CD4-positive, CD25-positive, alpha-beta regulatory T cell (primary cell): Measurements from ENCODE around the gene ZBTB22. TPM values are rescaled to one million over a fixed set of nuclear protein-coding genes. Genes with fewer than 3 reads are reported as not detected.

ENCODE experiments used
- ATAC-seq, 2 donors: fragments of 150-1000 bp; cut with Tn5 transposase; one replicate each; pipeline ENCODE4 v1.10.0; 2021; ENCODE audit warnings: low read depth in 2 of 2, moderate number of reproducible peaks in 2 of 2, moderate library complexity in 1 of 2
- DNase-seq, 3 donors: peaks; one replicate each; pipeline versions ENCODE4 v3.0.0 to v3.0.0-alpha.2; 2012 to 2022; ENCODE audit warnings: mixed read lengths in 1 of 3
- H3K27ac ChIP-seq: one replicate; pipeline ENCODE4 v1.7.0; 2013; ENCODE audit warnings: mild to moderate bottlenecking, low read length; ENCODE audit not compliant: insufficient read depth, poor library complexity, severe bottlenecking
- H3K27me3 ChIP-seq: one replicate; pipeline ENCODE4 v1.7.0; 2013; ENCODE audit warnings: low read length; ENCODE audit not compliant: control insufficient read depth, insufficient read depth
- H3K36me3 ChIP-seq: one replicate; pipeline ENCODE4 v1.7.0; 2013; ENCODE audit warnings: mild to moderate bottlenecking, low read length, moderate library complexity; ENCODE audit not compliant: control insufficient read depth, insufficient read depth
- H3K4me1 ChIP-seq: 2 replicates; pipeline ENCODE4 v1.7.0; 2013; ENCODE audit warnings: mild to moderate bottlenecking, low read length; ENCODE audit not compliant: insufficient read depth, control insufficient read depth, poor library complexity, severe bottlenecking
- H3K4me3 ChIP-seq: one replicate; pipeline ENCODE4 v1.7.0; 2013; ENCODE audit warnings: low read depth, mild to moderate bottlenecking, low read length, moderate library complexity
- H3K9me3 ChIP-seq, 2 experiments: 1 replicate in 1 of 2; 2 replicates in 1 of 2; pipeline ENCODE4 v1.7.0; 2013; ENCODE audit warnings: low read length in 2 of 2, mild to moderate bottlenecking in 1 of 2, moderate library complexity in 1 of 2; ENCODE audit not compliant: control insufficient read depth in 2 of 2
- H3K27ac Mint-ChIP-seq, 3 donors: one replicate each; pipeline ENCODE4 v1.8.0; 2020 to 2022; ENCODE audit warnings: mild to moderate bottlenecking in 3 of 3, mixed read lengths in 3 of 3, moderate library complexity in 2 of 3
- H3K27me3 Mint-ChIP-seq: one replicate; pipeline ENCODE4 v1.8.0; 2022; ENCODE audit warnings: mild to moderate bottlenecking, mixed read lengths
- H3K36me3 Mint-ChIP-seq: one replicate; pipeline ENCODE4 v1.8.0; 2020; ENCODE audit warnings: mixed read lengths
- H3K4me1 Mint-ChIP-seq, 4 donors: one replicate each; pipeline ENCODE4 v1.8.0; 2020 to 2022; ENCODE audit warnings: mixed read lengths in 4 of 4, mild to moderate bottlenecking in 1 of 4
- H3K4me3 Mint-ChIP-seq, 4 donors: one replicate each; pipeline ENCODE4 v1.8.0; 2020 to 2022; ENCODE audit warnings: mild to moderate bottlenecking in 4 of 4, mixed read lengths in 4 of 4, moderate library complexity in 3 of 4
- H3K9me3 Mint-ChIP-seq, 7 donors: one replicate each; pipeline ENCODE4 v1.8.0; 2020 to 2022; ENCODE audit warnings: mixed read lengths in 7 of 7, mild to moderate bottlenecking in 3 of 7, moderate library complexity in 2 of 7
- polyA plus RNA-seq, 4 donors: library from polyadenylated mRNA; unstranded; fragments of 300-500 nt; fragmentation: Illumina TruSeq; gene quantifications; one replicate each; pipeline ENCODE4 v1.2.3, GENCODE V29; 2021
- total RNA-seq: library from RNA; stranded (reverse); gene quantifications from one replicate; pipeline ENCODE4 v1.2.3, GENCODE V29; 2022

The ZBTB22 gene
- total and polyA plus RNA-seq, 5 donors from 2014 or later = 8.3 to 19.4 (median 13.2) TPM

GRCh38 chr6:33296797-33297405, 20.6 kb downstream of the ZBTB22 start:
- ATAC-seq (no peak), DNase-seq (no peak)
- Histone ChIP-seq H3K4me3 (no peak overlapping the region), H3K27me3 (no peaks in the 10 kb centered on the region), H3K4me1 (peaks cover 27% of the 10 kb centered on the region), H3K27ac (peak overlapping the region; percentile 92), H3K9me3 (no peaks in the 10 kb centered on the region), H3K36me3 (peaks cover 39% of the 10 kb centered on the region)
- peak overlapping the region in 2 of 3 donors; percentile 55 to 100 for H3K27ac Mint-ChIP-seq
- H3K27me3 Mint-ChIP-seq = peaks cover 10% of the 10 kb centered on the region
- H3K4me3 Mint-ChIP-seq = peak overlapping the region; percentile 80 to 100 (median 97)
- peaks cover 8% of the 10 kb centered on the region for H3K36me3 Mint-ChIP-seq
- peaks cover 0 to 3% (median 0%) of the 10 kb centered on the region in 7 donors for H3K9me3 Mint-ChIP-seq
- H3K4me1 Mint-ChIP-seq = peaks cover 0 to 51% (median 22%) of the 10 kb centered on the region in 4 donors

GRCh38 chr6:33295621-33296369, 21.7 kb downstream of the ZBTB22 start:
- peaks cover 8% of the 10 kb centered on the region for H3K36me3 Mint-ChIP-seq
- H3K27ac ChIP-seq = no peak overlapping the region
- H3K27ac Mint-ChIP-seq = peak overlapping the region; percentile 40 to 100 (median 67)

GRCh38 chr6:33294086-33294823, 23.3 kb downstream of the ZBTB22 start:
- H3K4me1 Mint-ChIP-seq = peaks cover 9 to 47% (median 22%) of the 10 kb centered on the region in 4 donors
- peaks cover 0 to 3% (median 0%) of the 10 kb centered on the region in 7 donors for H3K9me3 Mint-ChIP-seq
- no peak for DNase-seq
- Histone ChIP-seq H3K4me1 (peaks cover 29% of the 10 kb centered on the region), H3K9me3 (no peaks in the 10 kb centered on the region), H3K27ac (no peak overlapping the region), H3K36me3 (peaks cover 45% of the 10 kb centered on the region), H3K4me3 (no peak overlapping the region), H3K27me3 (no peaks in the 10 kb centered on the region)
- peaks cover 11% of the 10 kb centered on the region for H3K36me3 Mint-ChIP-seq
- no peak for ATAC-seq
- H3K27me3 Mint-ChIP-seq = peaks cover 2% of the 10 kb centered on the region
- H3K27ac Mint-ChIP-seq = peak overlapping the region in 1 of 3 donors; percentile 72
- H3K4me3 Mint-ChIP-seq = peak overlapping the region in 2 of 4 donors; percentile 73

More at GRCh38 chr6:33295621-33296369, 21.7 kb downstream of the ZBTB22 start:
- Histone ChIP-seq H3K27me3 (no peaks in the 10 kb centered on the region), H3K9me3 (no peaks in the 10 kb centered on the region), H3K36me3 (peaks cover 45% of the 10 kb centered on the region), H3K4me3 (no peak overlapping the region), H3K4me1 (peaks cover 27% of the 10 kb centered on the region)
- H3K9me3 Mint-ChIP-seq = peaks cover 0 to 3% (median 0%) of the 10 kb centered on the region in 7 donors
- H3K4me3 Mint-ChIP-seq = peak overlapping the region; percentile 49 to 100 (median 78)
- H3K27me3 Mint-ChIP-seq = peaks cover 10% of the 10 kb centered on the region
- DNase-seq = no peak
- peaks cover 5 to 47% (median 20%) of the 10 kb centered on the region in 4 donors for H3K4me1 Mint-ChIP-seq
- ATAC-seq = no peak

GRCh38 chr6:33292996-33293682, 24.4 kb downstream of the ZBTB22 start:
- H3K27me3 Mint-ChIP-seq = no peaks in the 10 kb centered on the region
- H3K4me1 ChIP-seq = peaks cover 34% of the 10 kb centered on the region
- H3K9me3 Mint-ChIP-seq = peaks cover 0 to 2% (median 0%) of the 10 kb centered on the region in 7 donors
- H3K36me3 ChIP-seq = peaks cover 45% of the 10 kb centered on the region
- peaks cover 13 to 58% (median 24%) of the 10 kb centered on the region in 4 donors for H3K4me1 Mint-ChIP-seq
- no peaks in the 10 kb centered on the region for H3K27me3 ChIP-seq
- H3K4me3 Mint-ChIP-seq = peak overlapping the region in 1 of 4 donors; percentile 62
- H3K9me3 ChIP-seq = no peaks in the 10 kb centered on the region
- DNase-seq (no peak), ATAC-seq (no peak)
- H3K27ac Mint-ChIP-seq = peak overlapping the region in 1 of 3 donors; percentile 20
- H3K36me3 Mint-ChIP-seq = peaks cover 14% of the 10 kb centered on the region
- H3K4me3 ChIP-seq = no peak overlapping the region
- no peak overlapping the region for H3K27ac ChIP-seq

- ATAC-seq = no peak
- Histone ChIP-seq H3K9me3 (no peaks in the 10 kb centered on the region), H3K4me1 (peaks cover 26% of the 10 kb centered on the region), H3K27ac (no peak overlapping the region), H3K4me3 (peak overlapping the region; percentile 88), H3K36me3 (peaks cover 43% of the 10 kb centered on the region), H3K27me3 (no peaks in the 10 kb centered on the region)
- Mint-ChIP-seq H3K4me1 (peaks cover 13 to 57% (median 29%) of the 10 kb centered on the region in 4 donors), H3K27ac (peak overlapping the region in 1 of 3 donors; percentile 89), H3K27me3 (no peaks in the 10 kb centered on the region), H3K36me3 (peaks cover 20% of the 10 kb centered on the region), H3K9me3 (no peaks in the 10 kb centered on the region), H3K4me3 (peak overlapping the region; percentile 93 to 99 (median 98))
- DNase-seq = no peak
These were observed 27.1 kb downstream of the ZBTB22 start for GRCh38 chr6:33290459-33290858.

- Histone ChIP-seq H3K27ac (peak overlapping the region; percentile 81), H3K9me3 (no peaks in the 10 kb centered on the region), H3K36me3 (peaks cover 37% of the 10 kb centered on the region), H3K27me3 (no peaks in the 10 kb centered on the region), H3K4me1 (peaks cover 26% of the 10 kb centered on the region), H3K4me3 (peak overlapping the region; percentile 88)
- Mint-ChIP-seq H3K4me3 (peak overlapping the region; percentile 93 to 99 (median 98)), H3K27me3 (no peaks in the 10 kb centered on the region), H3K36me3 (peaks cover 20% of the 10 kb centered on the region), H3K4me1 (peaks cover 13 to 57% (median 29%) of the 10 kb centered on the region in 4 donors), H3K27ac (peak overlapping the region; percentile 89 to 98 (median 95)), H3K9me3 (no peaks in the 10 kb centered on the region)
- ATAC-seq = peak in 1 of 2 donors; percentile 3
- no peak for DNase-seq
These were observed 27.7 kb downstream of the ZBTB22 start for GRCh38 chr6:33289784-33290315.
